ENCODE data around the gene PLK3. TPM values are rescaled to one million over a fixed set of nuclear protein-coding genes. Genes with fewer than 3 reads are reported as not detected.

PLK3 gene
- total RNA-seq, 1 experiment from 2014 or later = 12.7 TPM

DNA sequence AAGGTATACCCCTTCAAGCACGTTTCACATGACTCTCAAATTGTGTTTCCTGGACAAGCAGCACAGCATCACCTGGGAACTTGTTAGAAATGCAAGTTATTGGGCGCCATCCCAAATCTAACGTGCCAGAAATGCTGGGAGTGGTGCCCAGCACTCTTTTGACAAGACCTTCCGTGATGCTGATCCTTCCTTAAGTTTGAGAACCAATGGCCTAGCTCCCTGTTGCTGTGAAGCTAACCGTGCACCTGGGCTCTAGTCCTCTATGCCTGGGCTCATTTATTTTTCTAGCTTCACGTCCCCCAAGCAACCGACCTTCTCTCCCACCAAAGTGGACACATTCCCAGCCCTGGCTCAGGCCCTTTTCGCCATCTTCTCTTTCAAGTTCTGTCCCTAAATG is 16.5 kb upstream of the PLK3 start:
- DNase-seq = no peak
- Histone ChIP-seq H3K4me3 (no peak overlapping the region), H3K4me1 (replicated peaks; ENCODE audit: insufficient read depth) (0 out of 2 replicates have a peak, but pooled peaks cover under 1% of the 10 kb centered on the region), H3K4me2 (no peak overlapping the region), H3K9me3 (ENCODE audit: insufficient read depth, low read depth) (no peaks in the 10 kb centered on the region), H3K9me2 (ENCODE audit: insufficient read depth) (no peaks in the 10 kb centered on the region), H3K27me3 (ENCODE audit: insufficient read depth, low read depth) (no peaks in the 10 kb centered on the region), H3K79me2 (ENCODE audit: low read depth) (peaks cover 10% of the 10 kb centered on the region), H4K20me1 (ENCODE audit: insufficient read depth) (peaks cover 21% of the 10 kb centered on the region), H3F3A (ENCODE audit: insufficient read depth, low read depth) (peaks cover 50% of the 10 kb centered on the region), H3K27ac (no peak overlapping the region), H3K36me3 (ENCODE audit: low read depth) (peaks cover 21% of the 10 kb centered on the region), H2AFZ (no peak overlapping the region)
- TF ChIP-seq EZH2 (IDR thresholded peaks at IDR 0.05; ENCODE audit: low read depth) = no peak
- TF ChIP-seq, protein P1, sequence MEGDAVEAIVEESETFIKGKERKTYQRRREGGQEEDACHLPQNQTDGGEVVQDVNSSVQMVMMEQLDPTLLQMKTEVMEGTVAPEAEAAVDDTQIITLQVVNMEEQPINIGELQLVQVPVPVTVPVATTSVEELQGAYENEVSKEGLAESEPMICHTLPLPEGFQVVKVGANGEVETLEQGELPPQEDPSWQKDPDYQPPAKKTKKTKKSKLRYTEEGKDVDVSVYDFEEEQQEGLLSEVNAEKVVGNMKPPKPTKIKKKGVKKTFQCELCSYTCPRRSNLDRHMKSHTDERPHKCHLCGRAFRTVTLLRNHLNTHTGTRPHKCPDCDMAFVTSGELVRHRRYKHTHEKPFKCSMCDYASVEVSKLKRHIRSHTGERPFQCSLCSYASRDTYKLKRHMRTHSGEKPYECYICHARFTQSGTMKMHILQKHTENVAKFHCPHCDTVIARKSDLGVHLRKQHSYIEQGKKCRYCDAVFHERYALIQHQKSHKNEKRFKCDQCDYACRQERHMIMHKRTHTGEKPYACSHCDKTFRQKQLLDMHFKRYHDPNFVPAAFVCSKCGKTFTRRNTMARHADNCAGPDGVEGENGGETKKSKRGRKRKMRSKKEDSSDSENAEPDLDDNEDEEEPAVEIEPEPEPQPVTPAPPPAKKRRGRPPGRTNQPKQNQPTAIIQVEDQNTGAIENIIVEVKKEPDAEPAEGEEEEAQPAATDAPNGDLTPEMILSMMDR (conservative IDR thresholded peaks at IDR 0.05) = no peak
- POLR2A ChIA-PET (ENCODE audit: unreplicated experiment) = no interaction called here
- intact Hi-C loops (cut with micrococcal nuclease; ENCODE audit: unreplicated experiment) = no loop called here
- CTCF ChIA-PET = interaction anchor here (0.7 kb wide), 1 partner anchor 160 kb away, joined by 3 read pairs; no protein-coding TSS in a partner anchor
- no TSS peak for BruUV-seq (replicated peaks)

DNA sequence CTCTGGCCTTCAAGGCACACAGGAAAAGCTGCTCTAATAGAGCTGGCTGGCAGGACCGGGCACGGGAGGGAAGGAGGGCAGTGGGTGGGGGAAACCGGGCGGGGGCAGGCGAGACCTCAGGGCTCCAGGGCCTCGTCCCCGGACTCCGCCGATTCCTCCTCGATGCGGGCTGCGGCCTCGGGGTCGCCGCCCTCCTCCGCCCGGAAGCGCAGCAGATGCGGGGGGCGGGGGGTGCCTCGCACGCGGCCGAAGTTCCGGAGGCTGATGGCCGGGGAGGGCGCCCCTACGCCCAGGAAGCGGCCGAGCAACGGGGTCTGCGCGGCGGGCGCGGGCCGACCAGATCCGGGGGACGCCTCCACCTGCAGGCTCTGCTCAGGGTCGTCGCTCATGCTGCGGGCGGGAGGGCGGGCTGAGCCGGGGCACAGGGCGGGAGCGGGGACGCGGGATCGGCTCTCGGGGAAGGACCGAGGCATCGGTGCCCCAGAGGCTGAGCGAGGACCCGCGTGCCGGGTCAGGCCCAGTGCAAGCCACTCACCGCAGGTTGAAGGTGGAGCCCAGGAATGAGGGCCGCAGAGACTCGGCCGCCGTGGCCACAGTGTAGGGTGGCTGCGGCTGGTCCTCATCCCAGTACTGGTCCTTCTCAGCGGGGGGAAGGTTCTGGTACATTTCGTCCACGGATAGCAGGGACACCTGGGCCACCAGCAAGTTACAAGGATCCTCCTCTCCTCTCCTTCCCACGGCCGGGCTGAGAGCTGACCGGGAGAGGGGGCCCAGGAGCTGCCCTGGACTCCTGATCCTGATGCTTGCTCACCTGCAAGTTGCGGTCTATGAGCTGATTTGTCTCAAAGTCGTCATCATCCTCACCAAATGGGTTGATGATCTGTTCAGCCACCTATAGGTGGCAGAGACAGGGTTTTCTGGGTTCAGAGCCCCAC is 15.8 kb upstream of the PLK3 start:
- H3K4me1 ChIP-seq (replicated peaks; ENCODE audit: insufficient read depth) = no peaks in the 10 kb centered on the region
- peaks cover 14% of the 10 kb centered on the region for H3K36me3 ChIP-seq (ENCODE audit: low read depth)
- H3F3A ChIP-seq (ENCODE audit: insufficient read depth, low read depth) = peaks cover 43% of the 10 kb centered on the region
- no peak overlapping the region for H3K4me3 ChIP-seq
- H3K9me2 ChIP-seq (ENCODE audit: insufficient read depth) = no peaks in the 10 kb centered on the region
- DNase-seq = no peak
- no peaks in the 10 kb centered on the region for H3K27me3 ChIP-seq (ENCODE audit: insufficient read depth, low read depth)
- no peak overlapping the region for H2AFZ ChIP-seq
- H3K4me2 ChIP-seq = no peak overlapping the region
- ChIA-PET POLR2A (ENCODE audit: unreplicated experiment) (no interaction called here), CTCF (interaction anchor here (0.6 to 0.7 kb wide), 2 partner anchors 159 to 519 kb away, joined by 3 to 5 read pairs; no protein-coding TSS in a partner anchor)
- no peak overlapping the region for H3K27ac ChIP-seq
- H4K20me1 ChIP-seq (ENCODE audit: insufficient read depth) = peaks cover 14% of the 10 kb centered on the region
- TF ChIP-seq, protein P1 (conservative IDR thresholded peaks at IDR 0.05) = no peak
- no peak for TF ChIP-seq EZH2 (IDR thresholded peaks at IDR 0.05; ENCODE audit: low read depth)
- no peaks in the 10 kb centered on the region for H3K9me3 ChIP-seq (ENCODE audit: insufficient read depth, low read depth)
- BruUV-seq (replicated peaks) = no TSS peak
- 0 out of 2 replicates have a peak, but pooled peaks cover 4% of the 10 kb centered on the region for H3K79me2 ChIP-seq (ENCODE audit: low read depth)
- intact Hi-C loops (cut with micrococcal nuclease; ENCODE audit: unreplicated experiment) = no loop called here

DNA sequence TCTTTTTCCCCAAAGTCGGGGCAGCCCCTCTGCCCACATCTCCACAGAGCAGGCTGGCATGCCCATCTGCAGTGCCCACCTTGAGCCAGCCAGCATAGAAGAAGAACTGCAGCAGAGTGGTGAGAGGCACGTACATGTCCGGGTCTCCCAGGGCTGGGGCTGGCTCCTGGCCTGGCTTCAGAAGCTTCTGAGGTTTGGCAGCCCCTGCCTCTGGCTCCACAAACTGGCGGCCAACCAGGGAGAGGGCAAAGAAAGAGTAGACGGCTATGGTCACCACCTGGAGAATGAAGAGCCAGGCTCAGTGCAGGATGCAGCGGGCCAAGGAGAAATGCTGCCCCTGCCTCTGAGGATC is 15.2 kb upstream of the PLK3 start:
- Histone ChIP-seq H3K36me3 (ENCODE audit: low read depth) (peaks cover 8% of the 10 kb centered on the region; the same call in 1 of the 2 replicates), H3K4me1 (replicated peaks; ENCODE audit: insufficient read depth) (no peaks in the 10 kb centered on the region), H4K20me1 (ENCODE audit: insufficient read depth) (peaks cover 8% of the 10 kb centered on the region), H3K79me2 (ENCODE audit: low read depth) (no peaks in the 10 kb centered on the region), H2AFZ (no peak overlapping the region), H3K9me2 (ENCODE audit: insufficient read depth) (no peaks in the 10 kb centered on the region), H3K27ac (no peak overlapping the region), H3F3A (ENCODE audit: insufficient read depth, low read depth) (peaks cover 37% of the 10 kb centered on the region), H3K9me3 (ENCODE audit: insufficient read depth, low read depth) (no peaks in the 10 kb centered on the region), H3K27me3 (ENCODE audit: insufficient read depth, low read depth) (no peaks in the 10 kb centered on the region), H3K4me3 (no peak overlapping the region), H3K4me2 (no peak overlapping the region)
- ChIA-PET CTCF (interaction anchor here (0.6 kb wide), 1 partner anchor 518 kb away, joined by 5 read pairs; no protein-coding TSS in a partner anchor), POLR2A (ENCODE audit: unreplicated experiment) (interaction anchor here (0.6 kb wide), 1 partner anchor 83 kb away, joined by 3 read pairs; no protein-coding TSS in a partner anchor)
- TF ChIP-seq, protein P1 (conservative IDR thresholded peaks at IDR 0.05) = no peak
- TF ChIP-seq EZH2 (IDR thresholded peaks at IDR 0.05; ENCODE audit: low read depth) = no peak
- DNase-seq = no peak
- BruUV-seq (replicated peaks) = no TSS peak
- intact Hi-C loops (cut with micrococcal nuclease; ENCODE audit: unreplicated experiment) = no loop called here

Data from PC-9 (cell line).